Measurements from ENCODE around the gene CAMTA1. TPM values are rescaled to one million over a fixed set of nuclear protein-coding genes. Genes with fewer than 3 reads are reported as not detected.

Gene CAMTA1
- total RNA-seq, 1 experiment from 2014 or later = 60.0 TPM

DNA sequence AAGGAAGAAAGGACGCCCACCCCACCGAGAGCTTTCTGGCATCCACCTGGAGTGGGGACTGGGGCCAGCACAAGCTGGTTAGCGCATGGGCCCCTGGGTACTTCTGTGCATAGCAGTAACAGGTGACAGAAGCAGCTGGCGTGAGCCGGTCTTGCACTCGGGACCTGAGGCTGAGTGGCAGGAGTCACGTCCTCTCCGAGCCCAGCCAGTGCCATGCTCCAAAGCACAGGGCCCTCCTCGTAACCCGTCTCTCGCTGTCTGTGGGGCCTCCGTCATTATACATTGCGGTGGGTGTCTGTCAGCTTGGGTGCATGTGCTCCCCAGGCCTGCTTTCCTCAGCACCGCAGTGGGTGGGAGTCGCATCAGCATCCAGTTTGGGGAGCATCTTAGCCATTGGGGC lies 898.3 kb downstream of the CAMTA1 start:
- no peak for DNase-seq
- POLR2A ChIA-PET = no interaction called here
- CTCF ChIA-PET = interaction anchor here (1.0 to 1.3 kb wide), 3 partner anchors 15 to 84 kb away, joined by 3 read pairs; no protein-coding TSS in a partner anchor
- no peaks in the 10 kb centered on the region for H3K9me3 ChIP-seq
- TF ChIP-seq, protein P1, sequence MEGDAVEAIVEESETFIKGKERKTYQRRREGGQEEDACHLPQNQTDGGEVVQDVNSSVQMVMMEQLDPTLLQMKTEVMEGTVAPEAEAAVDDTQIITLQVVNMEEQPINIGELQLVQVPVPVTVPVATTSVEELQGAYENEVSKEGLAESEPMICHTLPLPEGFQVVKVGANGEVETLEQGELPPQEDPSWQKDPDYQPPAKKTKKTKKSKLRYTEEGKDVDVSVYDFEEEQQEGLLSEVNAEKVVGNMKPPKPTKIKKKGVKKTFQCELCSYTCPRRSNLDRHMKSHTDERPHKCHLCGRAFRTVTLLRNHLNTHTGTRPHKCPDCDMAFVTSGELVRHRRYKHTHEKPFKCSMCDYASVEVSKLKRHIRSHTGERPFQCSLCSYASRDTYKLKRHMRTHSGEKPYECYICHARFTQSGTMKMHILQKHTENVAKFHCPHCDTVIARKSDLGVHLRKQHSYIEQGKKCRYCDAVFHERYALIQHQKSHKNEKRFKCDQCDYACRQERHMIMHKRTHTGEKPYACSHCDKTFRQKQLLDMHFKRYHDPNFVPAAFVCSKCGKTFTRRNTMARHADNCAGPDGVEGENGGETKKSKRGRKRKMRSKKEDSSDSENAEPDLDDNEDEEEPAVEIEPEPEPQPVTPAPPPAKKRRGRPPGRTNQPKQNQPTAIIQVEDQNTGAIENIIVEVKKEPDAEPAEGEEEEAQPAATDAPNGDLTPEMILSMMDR (IDR thresholded peaks at IDR 0.05; ENCODE audit: insufficient read depth in 1 of 2, low read depth in 1 of 2, low read length in 1 of 2, severe bottlenecking in 1 of 2, unreplicated experiment in 1 of 2) = no peak
- H3K4me3 ChIP-seq (ENCODE audit: low read depth, low read length) = no peak overlapping the region
- H3K36me3 ChIP-seq (ENCODE audit: control insufficient read depth, insufficient read depth, low read length) = no peaks in the 10 kb centered on the region
- no TSS peak for BruUV-seq (replicated peaks)
- H3K4me1 Mint-ChIP-seq (ENCODE audit: low read depth, unreplicated experiment) = no peaks in the 10 kb centered on the region
- no peaks in the 10 kb centered on the region for H3K27me3 ChIP-seq (replicated peaks; ENCODE audit: control insufficient read depth, insufficient read depth, low read length)
- no peak overlapping the region for H3K4me3 Mint-ChIP-seq (ENCODE audit: unreplicated experiment)
- no peak overlapping the region for H3K27ac Mint-ChIP-seq (ENCODE audit: unreplicated experiment)
- H3K4me1 ChIP-seq = no peaks in the 10 kb centered on the region
- intact Hi-C loops (cut with micrococcal nuclease; ENCODE audit: unreplicated experiment) = no loop called here
- peaks cover 9% of the 10 kb centered on the region for H3K27me3 Mint-ChIP-seq (ENCODE audit: insufficient read depth, unreplicated experiment)
- no peaks in the 10 kb centered on the region for H3K9me3 Mint-ChIP-seq (ENCODE audit: unreplicated experiment)
- no peaks in the 10 kb centered on the region for H3K36me3 Mint-ChIP-seq (ENCODE audit: insufficient read depth, unreplicated experiment)

GRCh38 chr1:7684132-7684531 lies 898.9 kb downstream of the CAMTA1 start:
- no peak for DNase-seq
- ChIA-PET POLR2A (no interaction called here), CTCF (interaction anchor here (1.0 to 1.3 kb wide), 3 partner anchors 15 to 83 kb away, joined by 3 read pairs; no protein-coding TSS in a partner anchor)
- H3K27me3 ChIP-seq (replicated peaks; ENCODE audit: control insufficient read depth, insufficient read depth, low read length) = no peaks in the 10 kb centered on the region
- intact Hi-C loops (cut with micrococcal nuclease; ENCODE audit: unreplicated experiment) = no loop called here
- H3K4me1 ChIP-seq = no peaks in the 10 kb centered on the region
- no peaks in the 10 kb centered on the region for H3K9me3 ChIP-seq
- H3K9me3 Mint-ChIP-seq (ENCODE audit: unreplicated experiment) = no peaks in the 10 kb centered on the region
- H3K4me3 ChIP-seq (ENCODE audit: low read depth, low read length) = no peak overlapping the region
- H3K4me1 Mint-ChIP-seq (ENCODE audit: low read depth, unreplicated experiment) = no peaks in the 10 kb centered on the region
- H3K27me3 Mint-ChIP-seq (ENCODE audit: insufficient read depth, unreplicated experiment) = peaks cover 9% of the 10 kb centered on the region
- no peaks in the 10 kb centered on the region for H3K36me3 Mint-ChIP-seq (ENCODE audit: insufficient read depth, unreplicated experiment)
- H3K36me3 ChIP-seq (ENCODE audit: control insufficient read depth, insufficient read depth, low read length) = no peaks in the 10 kb centered on the region
- TF ChIP-seq, protein P1 (IDR thresholded peaks at IDR 0.05; ENCODE audit: insufficient read depth in 1 of 2, low read depth in 1 of 2, low read length in 1 of 2, severe bottlenecking in 1 of 2, unreplicated experiment in 1 of 2) = no peak
- no peak overlapping the region for H3K27ac Mint-ChIP-seq (ENCODE audit: unreplicated experiment)
- BruUV-seq (replicated peaks) = no TSS peak
- no peak overlapping the region for H3K4me3 Mint-ChIP-seq (ENCODE audit: unreplicated experiment)

DNA sequence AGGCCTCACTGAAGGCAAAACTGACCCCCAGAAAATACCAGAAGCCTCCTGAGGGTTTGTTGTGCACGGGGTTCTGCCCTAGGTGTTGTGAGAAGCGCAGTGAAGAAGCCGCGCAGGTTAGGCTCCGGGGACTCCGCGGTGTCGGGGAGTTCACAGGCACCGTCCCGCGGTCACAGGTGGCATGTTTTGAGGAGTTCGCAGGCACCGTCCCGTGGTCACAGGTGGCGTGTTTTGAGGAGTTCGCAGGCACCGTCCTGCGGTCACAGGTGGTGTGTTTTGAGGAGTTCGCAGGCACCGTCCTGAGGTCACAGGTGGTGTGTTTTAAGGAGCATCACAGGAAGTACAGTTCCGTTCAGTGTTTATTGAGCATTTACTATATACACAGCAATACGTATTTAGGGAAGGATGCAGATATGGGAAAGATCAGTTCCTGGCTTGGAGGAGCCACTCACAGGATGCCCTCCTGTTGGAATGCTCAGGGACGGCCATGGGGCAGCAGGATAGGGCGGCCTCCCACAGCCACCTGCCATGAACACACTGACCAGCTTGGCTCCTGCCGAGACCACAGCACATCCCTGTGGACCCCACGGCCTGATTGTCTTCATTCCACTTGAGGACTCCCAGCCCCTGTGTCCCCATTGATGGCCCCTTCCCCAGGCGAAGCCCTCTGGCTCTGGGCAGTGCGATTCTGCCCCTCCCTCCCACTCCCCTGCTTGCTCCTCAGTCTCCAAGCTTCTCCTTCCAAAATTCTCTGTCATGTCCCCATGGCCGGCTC lies 899.8 kb downstream of the CAMTA1 start:
- TF ChIP-seq, protein P1 (IDR thresholded peaks at IDR 0.05; ENCODE audit: insufficient read depth in 1 of 2, low read depth in 1 of 2, low read length in 1 of 2, severe bottlenecking in 1 of 2, unreplicated experiment in 1 of 2) = no peak
- intact Hi-C loops (cut with micrococcal nuclease; ENCODE audit: unreplicated experiment) = no loop called here
- Histone ChIP-seq H3K9me3 (no peaks in the 10 kb centered on the region), H3K4me1 (no peaks in the 10 kb centered on the region), H3K36me3 (ENCODE audit: control insufficient read depth, insufficient read depth, low read length) (no peaks in the 10 kb centered on the region), H3K4me3 (ENCODE audit: low read depth, low read length) (no peak overlapping the region), H3K27me3 (replicated peaks; ENCODE audit: control insufficient read depth, insufficient read depth, low read length) (no peaks in the 10 kb centered on the region)
- no peaks in the 10 kb centered on the region for H3K9me3 Mint-ChIP-seq (ENCODE audit: unreplicated experiment)
- no peaks in the 10 kb centered on the region for H3K36me3 Mint-ChIP-seq (ENCODE audit: insufficient read depth, unreplicated experiment)
- H3K27ac Mint-ChIP-seq (ENCODE audit: unreplicated experiment) = no peak overlapping the region
- ChIA-PET CTCF (no interaction called here), POLR2A (no interaction called here)
- H3K27me3 Mint-ChIP-seq (ENCODE audit: insufficient read depth, unreplicated experiment) = peaks cover 9% of the 10 kb centered on the region
- no peak overlapping the region for H3K4me3 Mint-ChIP-seq (ENCODE audit: unreplicated experiment)
- no peaks in the 10 kb centered on the region for H3K4me1 Mint-ChIP-seq (ENCODE audit: low read depth, unreplicated experiment)
- BruUV-seq (replicated peaks) = no TSS peak
- DNase-seq = no peak
